Trophoblast cell (in vitro differentiated cells and primary cell): ENCODE data around the gene TENM4.

Source experiments
- DNase-seq, 2 donors: peaks; one replicate each; pipeline ENCODE4 v3.0.0-alpha.2; 2016
- H2AFZ ChIP-seq: 2 replicates; pipeline ENCODE4 v1.6.1; 2013; ENCODE audit warnings: low read length, moderate library complexity, mild to moderate bottlenecking; ENCODE audit not compliant: insufficient read depth, poor library complexity
- H2AK5ac ChIP-seq: 2 replicates; pipeline ENCODE4 v1.6.1; 2013; ENCODE audit warnings: mild to moderate bottlenecking, low read length
- H2BK120ac ChIP-seq: 2 replicates; pipeline ENCODE4 v1.6.1; 2013; ENCODE audit warnings: low read length, mild to moderate bottlenecking, moderate library complexity; ENCODE audit not compliant: insufficient read depth, poor library complexity
- H2BK12ac ChIP-seq: 2 replicates; pipeline ENCODE4 v1.6.1; 2013; ENCODE audit warnings: mild to moderate bottlenecking, low read length, moderate library complexity
- H2BK5ac ChIP-seq: 2 replicates; pipeline ENCODE4 v1.6.1; 2013; ENCODE audit warnings: low read length, low read depth, moderate library complexity, mild to moderate bottlenecking; ENCODE audit not compliant: poor library complexity
- H3K14ac ChIP-seq: 2 replicates; pipeline ENCODE4 v1.6.1; 2013; ENCODE audit warnings: mild to moderate bottlenecking, low read length
- H3K18ac ChIP-seq: 2 replicates; pipeline ENCODE4 v1.6.1; 2013; ENCODE audit warnings: mild to moderate bottlenecking, low read length
- H3K23ac ChIP-seq: 2 replicates; pipeline ENCODE4 v1.6.1; 2013; ENCODE audit warnings: low read length
- H3K27ac ChIP-seq: 2 replicates; pipeline ENCODE4 v1.5.1; 2013; ENCODE audit warnings: low read depth, mild to moderate bottlenecking, inconsistent platforms, low read length, moderate library complexity
- H3K27me3 ChIP-seq: 2 replicates; pipeline ENCODE4 v1.6.1; 2013; ENCODE audit warnings: inconsistent platforms, mild to moderate bottlenecking, low read length, moderate library complexity; ENCODE audit not compliant: insufficient read depth
- H3K36me3 ChIP-seq, 2 experiments: 1 replicate in 1 of 2; 2 replicates in 1 of 2; pipeline ENCODE4 v1.6.1; 2013; ENCODE audit warnings: low read length in 2 of 2, mild to moderate bottlenecking in 2 of 2, moderate library complexity in 1 of 2; ENCODE audit not compliant: insufficient read depth in 2 of 2, control insufficient read depth in 1 of 2
- H3K4ac ChIP-seq: 2 replicates; pipeline ENCODE4 v1.6.1; 2013; ENCODE audit warnings: low read depth, mild to moderate bottlenecking, low read length, moderate library complexity
- H3K4me1 ChIP-seq, 2 experiments: 1 replicate in 1 of 2; 2 replicates in 1 of 2; pipeline ENCODE4 v1.6.1; 2013; ENCODE audit warnings: low read length in 2 of 2, mild to moderate bottlenecking in 2 of 2, moderate library complexity in 1 of 2; ENCODE audit not compliant: insufficient read depth in 2 of 2, control insufficient read depth in 1 of 2
- H3K4me2 ChIP-seq: 2 replicates; pipeline ENCODE4 v1.6.1; 2013; ENCODE audit warnings: inconsistent platforms, mild to moderate bottlenecking, low read length, moderate library complexity
- H3K4me3 ChIP-seq: 2 replicates; pipeline ENCODE4 v1.5.1; 2013; ENCODE audit warnings: mild to moderate bottlenecking, low read depth, low read length, inconsistent platforms
- H3K79me1 ChIP-seq: one replicate; pipeline ENCODE4 v1.6.1; 2013; ENCODE audit warnings: low read length
- H3K79me2 ChIP-seq: 2 replicates; pipeline ENCODE4 v1.6.1; 2013; ENCODE audit warnings: low read length, mild to moderate bottlenecking; ENCODE audit not compliant: control insufficient read depth, insufficient read depth, poor library complexity
- H3K9ac ChIP-seq: 2 replicates; pipeline ENCODE4 v1.6.1; 2013; ENCODE audit warnings: mild to moderate bottlenecking, low read length
- H3K9me3 ChIP-seq: 2 replicates; pipeline ENCODE4 v1.6.1; 2013; ENCODE audit warnings: low read depth, mild to moderate bottlenecking, control low read depth, inconsistent platforms, low read length; ENCODE audit not compliant: insufficient read depth
- H4K12ac ChIP-seq: 2 replicates; pipeline ENCODE4 v1.6.1; 2013; ENCODE audit warnings: low read depth, mild to moderate bottlenecking, low read length, moderate library complexity
- H4K8ac ChIP-seq: 2 replicates; pipeline ENCODE4 v1.6.1; 2013; ENCODE audit warnings: low read depth, mild to moderate bottlenecking, low read length, moderate library complexity
- H4K91ac ChIP-seq: one replicate; pipeline ENCODE4 v1.6.1; 2013; ENCODE audit warnings: low read depth, mild to moderate bottlenecking, low read length, moderate library complexity
- WGBS: extraction: QIAGEN DNeasy Blood & Tissue Kit; methylation state at CpG from one replicate; pipeline ENCODE4 v1.1.7; 2013; ENCODE audit warnings: missing lambda C conversion rate; ENCODE audit not compliant: insufficient read length, insufficient coverage; ENCODE audit errors: extremely low coverage; 5-methylcytosine and 5-hydroxymethylcytosine counted together

TENM4 gene

GRCh38 chr11:78870655-78871054 lies 570.2 kb downstream of the TENM4 start:
- no peak overlapping the region for H2AFZ ChIP-seq
- H2BK5ac ChIP-seq = no peak overlapping the region
- no peak overlapping the region for H4K91ac ChIP-seq
- no peaks in the 10 kb centered on the region for H3K79me1 ChIP-seq
- no peak overlapping the region for H2BK120ac ChIP-seq
- H3K4me2 ChIP-seq = no peak overlapping the region
- H3K23ac ChIP-seq = no peak overlapping the region
- H3K14ac ChIP-seq = no peak overlapping the region
- H3K27me3 ChIP-seq = no peaks in the 10 kb centered on the region
- DNase-seq = no peak
- H2AK5ac ChIP-seq = no peak overlapping the region
- H3K9ac ChIP-seq = no peak overlapping the region
- H3K79me2 ChIP-seq = no peaks in the 10 kb centered on the region
- no peak overlapping the region for H4K12ac ChIP-seq
- H2BK12ac ChIP-seq = peak overlapping the region; percentile 16
- H3K4me1 ChIP-seq = peaks cover 3 to 10% of the 10 kb centered on the region in 2 experiments
- H4K8ac ChIP-seq = no peak overlapping the region
- WGBS = no CpG with 5 or more reads among the region's 4 CpGs
- H3K27ac ChIP-seq = no peak overlapping the region
- H3K4me3 ChIP-seq = no peak overlapping the region
- H3K9me3 ChIP-seq = peaks cover 2% of the 10 kb centered on the region
- peaks cover 8 to 19% of the 10 kb centered on the region in 2 experiments for H3K36me3 ChIP-seq
- no peak overlapping the region for H3K18ac ChIP-seq
- H3K4ac ChIP-seq = no peak overlapping the region

- peak overlapping the region; percentile 48 for H3K27ac ChIP-seq
Measured at GRCh38 chr11:78869293-78869692, 571.5 kb downstream of the TENM4 start.

GRCh38 chr11:78868563-78868962 lies 572.3 kb downstream of the TENM4 start:
- no peak overlapping the region for H3K4me3 ChIP-seq
- H4K8ac ChIP-seq = no peak overlapping the region
- H3K36me3 ChIP-seq = peaks cover 2 to 14% of the 10 kb centered on the region in 2 experiments
- no CpG with 5 or more reads among the region's 4 CpGs for WGBS
- H2BK12ac ChIP-seq = no peak overlapping the region
- H3K4ac ChIP-seq = no peak overlapping the region
- H3K18ac ChIP-seq = no peak overlapping the region
- no peaks in the 10 kb centered on the region for H3K79me1 ChIP-seq
- H3K23ac ChIP-seq = no peak overlapping the region
- H2AFZ ChIP-seq = no peak overlapping the region
- peaks cover 2% of the 10 kb centered on the region for H3K9me3 ChIP-seq
- H3K4me1 ChIP-seq = peaks cover 3 to 12% of the 10 kb centered on the region in 2 experiments
- H3K27me3 ChIP-seq = no peaks in the 10 kb centered on the region
- H3K4me2 ChIP-seq = peak overlapping the region; percentile 1
- H2BK120ac ChIP-seq = no peak overlapping the region
- no peak for DNase-seq
- peak overlapping the region; percentile 11 for H4K91ac ChIP-seq
- H4K12ac ChIP-seq = no peak overlapping the region
- no peak overlapping the region for H2BK5ac ChIP-seq
- H3K9ac ChIP-seq = no peak overlapping the region
- H2AK5ac ChIP-seq = no peak overlapping the region
- H3K27ac ChIP-seq = no peak overlapping the region
- no peaks in the 10 kb centered on the region for H3K79me2 ChIP-seq
- no peak overlapping the region for H3K14ac ChIP-seq

More at GRCh38 chr11:78869293-78869692, 571.5 kb downstream of the TENM4 start:
- Histone ChIP-seq H3K79me2 (no peaks in the 10 kb centered on the region), H3K23ac (no peak overlapping the region), H3K9me3 (peaks cover 2% of the 10 kb centered on the region), H2AFZ (no peak overlapping the region), H3K4me2 (no peak overlapping the region), H3K9ac (no peak overlapping the region), H3K14ac (no peak overlapping the region), H4K91ac (peak overlapping the region; percentile 4), H2BK12ac (no peak overlapping the region), H3K4ac (no peak overlapping the region), H3K4me1 (peaks cover 3 to 12% of the 10 kb centered on the region in 2 experiments), H2BK5ac (no peak overlapping the region), H4K12ac (no peak overlapping the region), H3K4me3 (no peak overlapping the region), H2BK120ac (no peak overlapping the region), H4K8ac (no peak overlapping the region), H3K79me1 (no peaks in the 10 kb centered on the region), H3K36me3 (peaks cover 2 to 19% of the 10 kb centered on the region in 2 experiments), H2AK5ac (no peak overlapping the region), H3K18ac (no peak overlapping the region), H3K27me3 (no peaks in the 10 kb centered on the region)
- no CpG with 5 or more reads among the region's 3 CpGs for WGBS
- peak in 1 of 2 donors; percentile 23 for DNase-seq

GRCh38 chr11:78860720-78861422 lies 580.0 kb downstream of the TENM4 start:
- Histone ChIP-seq H3K4me3 (no peak overlapping the region), H3K9me3 (no peaks in the 10 kb centered on the region), H3K27ac (no peak overlapping the region), H3K23ac (no peak overlapping the region), H3K4me2 (no peak overlapping the region), H2AK5ac (no peak overlapping the region), H2BK120ac (no peak overlapping the region), H3K14ac (no peak overlapping the region), H3K36me3 (peaks cover 8 to 18% of the 10 kb centered on the region in 2 experiments), H4K12ac (no peak overlapping the region), H3K18ac (no peak overlapping the region), H3K9ac (no peak overlapping the region), H2BK12ac (no peak overlapping the region), H3K79me2 (no peaks in the 10 kb centered on the region), H3K4me1 (peaks cover 4 to 5% of the 10 kb centered on the region in 2 experiments), H3K27me3 (no peaks in the 10 kb centered on the region), H3K4ac (no peak overlapping the region), H3K79me1 (no peaks in the 10 kb centered on the region), H2AFZ (no peak overlapping the region), H4K8ac (no peak overlapping the region), H4K91ac (no peak overlapping the region), H2BK5ac (no peak overlapping the region)
- no CpG with 5 or more reads among the region's 5 CpGs for WGBS
- DNase-seq = peak in 1 of 2 donors; percentile 54
